SK-N-SH (cell line): Measurements from ENCODE around the gene PHKG1. TPM values are rescaled to one million over a fixed set of nuclear protein-coding genes. Genes with fewer than 3 reads are reported as not detected.
A peak's percentile ranks its signal among the peaks of the same experiment; 100 is the strongest.

Experiments used
- CTCF ChIA-PET: fragments of 300-600, 350-600 bp; formaldehyde crosslinking; extraction: SDS; loops from one replicate; lab custom pipeline; 2021; lab: Yijun Ruan, JAX
- POLR2A ChIA-PET: fragments of 350-600 bp; sonication (Branson Sonifier 250); formaldehyde crosslinking; extraction: SDS; loops from one replicate; lab custom pipeline; 2020; ENCODE audit warnings: antibody characterized with exemption, inconsistent platforms; lab: Yijun Ruan, JAX
- DNase-seq: peaks from one replicate; pipeline ENCODE4 v3.0.0; 2012
- H2AFZ ChIP-seq: fragments of 200-600 bp; sonication (generic); 2 replicates; pipeline ENCODE4 v1.8.1; 2016; ENCODE audit warnings: antibody characterized with exemption, mild to moderate bottlenecking, low read depth
- H3F3A ChIP-seq: fragments of 200-600 bp; sonication (generic); replicated peaks from 2 replicates; pipeline ENCODE3; 2016; ENCODE audit warnings: antibody characterized with exemption, mild to moderate bottlenecking; ENCODE audit not compliant: insufficient read depth
- H3K27ac ChIP-seq, 2 experiments: fragments of 200-500 bp in 1 of 2; fragments of 200-600 bp in 1 of 2; sonication (Bioruptor generic) in 1 of 2; sonication (generic), shearing (Covaris generic) in 1 of 2; 2 replicates each; pipeline versions ENCODE4 v1.5.1 to v1.6.1; 2014 to 2016; ENCODE audit warnings: low read depth in 2 of 2, inconsistent platforms in 1 of 2, low read length in 1 of 2, mild to moderate bottlenecking in 1 of 2, mixed read lengths in 1 of 2
- H3K27me3 ChIP-seq: fragments of 200-600 bp; sonication (generic), shearing (Covaris generic); 2 replicates; pipeline ENCODE4 v1.6.1; 2016; ENCODE audit warnings: mixed run types; ENCODE audit not compliant: insufficient read depth
- H3K36me3 ChIP-seq, 2 experiments: fragments of 200-500 bp in 1 of 2; fragments of 200-600 bp in 1 of 2; sonication (Bioruptor generic) in 1 of 2; sonication (generic) in 1 of 2; replicated peaks in 1 of 2; 2 replicates each; pipeline versions ENCODE3 to v1.5.1; 2014 to 2016; ENCODE audit warnings: low read length in 1 of 2, mild to moderate bottlenecking in 1 of 2; ENCODE audit not compliant: insufficient read depth in 2 of 2, control insufficient read depth in 1 of 2
- H3K4me1 ChIP-seq, 2 experiments: fragments of 200-500 bp in 1 of 2; fragments of 200-600 bp in 1 of 2; sonication (Bioruptor generic) in 1 of 2; sonication (generic), shearing (Covaris generic) in 1 of 2; 2 replicates each; pipeline versions ENCODE4 v1.5.1 to v1.6.1; 2014 to 2016; ENCODE audit warnings: low read depth in 1 of 2, low read length in 1 of 2, mixed run types in 1 of 2; ENCODE audit not compliant: insufficient read depth in 2 of 2, control insufficient read depth in 1 of 2
- H3K4me2 ChIP-seq: fragments of 200-600 bp; sonication (generic), shearing (Covaris generic); 2 replicates; pipeline ENCODE4 v1.6.1; 2017; ENCODE audit warnings: mixed run types
- H3K4me3 ChIP-seq, 2 experiments: fragments of 200-500 bp in 1 of 2; fragments of 200-600 bp in 1 of 2; sonication (Bioruptor generic) in 1 of 2; sonication (generic), shearing (Covaris generic) in 1 of 2; 2 replicates each; pipeline versions ENCODE4 v1.5.1 to v1.8.1; 2014 to 2016; ENCODE audit warnings: low read depth in 2 of 2, inconsistent platforms in 1 of 2, low read length in 1 of 2, mild to moderate bottlenecking in 1 of 2, mixed read lengths in 1 of 2, moderate library complexity in 1 of 2
- H3K79me2 ChIP-seq: fragments of 200-600 bp; sonication (generic); 2 replicates; pipeline ENCODE4 v1.8.1; 2017; ENCODE audit warnings: mild to moderate bottlenecking; ENCODE audit not compliant: insufficient read depth
- H3K9ac ChIP-seq: fragments of 200-600 bp; sonication (generic); 2 replicates; pipeline ENCODE4 v1.6.1; 2017; ENCODE audit warnings: mixed run types
- H3K9me2 ChIP-seq: fragments of 200-600 bp; sonication (generic); 2 replicates; pipeline ENCODE4 v1.6.1; 2017; ENCODE audit warnings: mixed run types
- H3K9me3 ChIP-seq: fragments of 200-600 bp; sonication (generic); 2 replicates; pipeline ENCODE4 v1.6.1; 2017; ENCODE audit warnings: mixed run types, mild to moderate bottlenecking, moderate library complexity
- H4K20me1 ChIP-seq: fragments of 200-600 bp; sonication (generic); 2 replicates; pipeline ENCODE4 v1.6.1; 2017; ENCODE audit warnings: mild to moderate bottlenecking, mixed run types; ENCODE audit not compliant: insufficient read depth
- FOSL2 ChIP-seq: IDR thresholded peaks from 2 replicates; pipeline ENCODE4 v1.4.0; 2012; ENCODE audit warnings: low read depth, mild to moderate bottlenecking, moderate library complexity, borderline replicate concordance
- FOXJ3 ChIP-seq: sonication (generic); formaldehyde crosslinking; IDR thresholded peaks from 2 replicates; pipeline ENCODE4 v1.5.1; 2020; ENCODE audit warnings: mild to moderate bottlenecking, missing genetic modification reagents
- GABPA ChIP-seq: IDR thresholded peaks from 2 replicates; pipeline ENCODE4 v1.4.0; 2012; ENCODE audit warnings: low read depth, mild to moderate bottlenecking
- MEF2A ChIP-seq: IDR thresholded peaks from 2 replicates; pipeline ENCODE4 v1.4.0; 2012; ENCODE audit warnings: low read depth, borderline replicate concordance
- MXI1 ChIP-seq: IDR thresholded peaks from 2 replicates; pipeline ENCODE4 v1.6.1; 2012; ENCODE audit warnings: mild to moderate bottlenecking, low read depth, low read length, improper control_type of control experiment
- NFIC ChIP-seq: IDR thresholded peaks from 2 replicates; pipeline ENCODE4 v1.4.0; 2012; ENCODE audit warnings: borderline replicate concordance
- NRF1 ChIP-seq: IDR thresholded peaks from 2 replicates; pipeline ENCODE4 v1.6.1; 2012; ENCODE audit warnings: low read depth, mild to moderate bottlenecking, low read length
- RAD21 ChIP-seq: IDR thresholded peaks from 2 replicates; pipeline ENCODE4 v1.6.1; 2012; ENCODE audit warnings: mild to moderate bottlenecking, low read length
- RFX5 ChIP-seq: IDR thresholded peaks from 2 replicates; pipeline ENCODE4 v1.6.1; 2012; ENCODE audit warnings: mild to moderate bottlenecking, improper control_type of control experiment, low read length
- RXRA ChIP-seq: IDR thresholded peaks from 2 replicates; pipeline ENCODE4 v1.4.0; 2012; ENCODE audit warnings: low read depth, mild to moderate bottlenecking, borderline replicate concordance
- SIN3A ChIP-seq: IDR thresholded peaks from 2 replicates; pipeline ENCODE4 v1.6.1; 2012; ENCODE audit warnings: low read depth, mild to moderate bottlenecking, low read length, moderate library complexity, borderline replicate concordance
- SMC3 ChIP-seq: IDR thresholded peaks from 2 replicates; pipeline ENCODE4 v1.6.1; 2012; ENCODE audit warnings: low read depth, low read length, improper control_type of control experiment
- TAF1 ChIP-seq: IDR thresholded peaks from 2 replicates; pipeline ENCODE4 v1.6.1; 2012; ENCODE audit warnings: low read depth, mild to moderate bottlenecking, low read length, moderate library complexity, borderline replicate concordance
- TEAD4 ChIP-seq: IDR thresholded peaks from 2 replicates; pipeline ENCODE4 v1.4.0; 2012; ENCODE audit warnings: mild to moderate bottlenecking, borderline replicate concordance; ENCODE audit not compliant: insufficient read depth
- WGBS: methylation state at CpG from one replicate; pipeline ENCODE4 v1.1.6; 2017; ENCODE audit warnings: low lambda C conversion rate; 5-methylcytosine and 5-hydroxymethylcytosine counted together
- polyA plus RNA-seq, 3 experiments: library from polyadenylated mRNA; depleted of rRNA; stranded (reverse); fragments of >200 nt; gene quantifications; 2 replicates each; pipeline ENCODE4 v1.2.3, GENCODE V29; 2012
- TF ChIP-seq, protein P1 (sequence below): IDR thresholded peaks from 2 replicates; pipeline ENCODE4 v1.4.0; 2012; ENCODE audit warnings: low read depth, borderline replicate concordance
- TF ChIP-seq, protein P2 (sequence below): IDR thresholded peaks from 2 replicates; pipeline ENCODE4 v1.4.0; 2012; ENCODE audit warnings: low read depth, borderline replicate concordance
- TF ChIP-seq, protein P3 (sequence below): fragments of 150-350 bp; IDR thresholded peaks from 2 replicates; pipeline ENCODE4 v1.6.1; 2017; ENCODE audit warnings: antibody characterized with exemption, low read length, low read depth, borderline replicate concordance
- TF ChIP-seq, protein P4 (sequence below): fragments of 150-350 bp; IDR thresholded peaks from 2 replicates; pipeline ENCODE4 v1.6.1; 2016; ENCODE audit warnings: mild to moderate bottlenecking, low read depth, low read length
- TF ChIP-seq, protein P5 (sequence below): IDR thresholded peaks from 2 replicates; pipeline ENCODE4; 2012

PHKG1 gene
- polyA plus RNA-seq, 1 of the 3 experiments (the other 2 are of a cell fraction), result 2.5 TPM

DNA sequence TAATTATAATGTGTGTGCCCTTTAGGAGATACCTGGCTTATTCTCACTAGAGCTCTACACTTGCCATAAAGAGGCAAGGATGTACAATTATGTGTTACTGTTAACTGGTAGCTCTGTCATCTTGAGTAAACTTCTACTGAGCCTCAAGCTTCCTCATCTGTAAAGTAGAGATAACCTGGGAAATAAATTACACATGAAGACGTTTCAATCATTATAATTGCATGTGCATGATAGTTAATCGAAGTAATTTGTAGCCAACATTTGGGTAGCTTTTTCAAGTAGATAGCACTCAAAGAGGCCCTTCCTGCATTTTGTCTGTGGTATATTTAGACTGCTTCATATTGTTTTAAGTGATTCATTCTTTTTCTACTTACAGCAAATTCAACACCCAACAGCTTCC, 38.8 kb downstream of the PHKG1 start:
- no peak overlapping the region; a peak in 1 of 4 replicates for H3K27ac ChIP-seq
- H3K27me3 ChIP-seq, result no peaks in the 10 kb centered on the region
- H3K4me2 ChIP-seq, result peak overlapping the region; percentile 91; the same call in 1 of the 2 replicates
- H3K9me2 ChIP-seq, result no peaks in the 10 kb centered on the region
- ChIA-PET POLR2A (interaction anchor here (0.8 kb wide), 1 partner anchor 20 kb away, joined by 4 read pairs; no protein-coding TSS in a partner anchor), CTCF (interaction anchor here (0.8 to 2.6 kb wide), 4 partner anchors 9 to 90 kb away, joined by 4 to 10 read pairs (median 8); partner anchors contain the start of gene NIPSNAP2)
- peaks cover 50 to 65% of the 10 kb centered on the region in 2 experiments for H3K36me3 ChIP-seq
- peak overlapping the region; percentile 93; the same call in 1 of the 2 replicates for H3K9ac ChIP-seq
- H3F3A ChIP-seq, result peaks cover 54% of the 10 kb centered on the region
- peaks cover 91% of the 10 kb centered on the region for H3K79me2 ChIP-seq
- TF ChIP-seq NFIC (no peak), GABPA (no peak), RAD21 (no peak)
- TF ChIP-seq, protein P1, sequence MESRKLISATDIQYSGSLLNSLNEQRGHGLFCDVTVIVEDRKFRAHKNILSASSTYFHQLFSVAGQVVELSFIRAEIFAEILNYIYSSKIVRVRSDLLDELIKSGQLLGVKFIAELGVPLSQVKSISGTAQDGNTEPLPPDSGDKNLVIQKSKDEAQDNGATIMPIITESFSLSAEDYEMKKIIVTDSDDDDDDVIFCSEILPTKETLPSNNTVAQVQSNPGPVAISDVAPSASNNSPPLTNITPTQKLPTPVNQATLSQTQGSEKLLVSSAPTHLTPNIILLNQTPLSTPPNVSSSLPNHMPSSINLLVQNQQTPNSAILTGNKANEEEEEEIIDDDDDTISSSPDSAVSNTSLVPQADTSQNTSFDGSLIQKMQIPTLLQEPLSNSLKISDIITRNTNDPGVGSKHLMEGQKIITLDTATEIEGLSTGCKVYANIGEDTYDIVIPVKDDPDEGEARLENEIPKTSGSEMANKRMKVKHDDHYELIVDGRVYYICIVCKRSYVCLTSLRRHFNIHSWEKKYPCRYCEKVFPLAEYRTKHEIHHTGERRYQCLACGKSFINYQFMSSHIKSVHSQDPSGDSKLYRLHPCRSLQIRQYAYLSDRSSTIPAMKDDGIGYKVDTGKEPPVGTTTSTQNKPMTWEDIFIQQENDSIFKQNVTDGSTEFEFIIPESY, result no peak
- 60% methylated on average over 2 of the region's 2 CpGs for WGBS
- H3K4me3 ChIP-seq, result no peak overlapping the region
- peaks cover 17 to 33% of the 10 kb centered on the region in 2 experiments for H3K4me1 ChIP-seq
- H2AFZ ChIP-seq, result no peak overlapping the region
- DNase-seq, result no peak
- H3K9me3 ChIP-seq, result no peaks in the 10 kb centered on the region
- peaks cover 16% of the 10 kb centered on the region for H4K20me1 ChIP-seq

DNA sequence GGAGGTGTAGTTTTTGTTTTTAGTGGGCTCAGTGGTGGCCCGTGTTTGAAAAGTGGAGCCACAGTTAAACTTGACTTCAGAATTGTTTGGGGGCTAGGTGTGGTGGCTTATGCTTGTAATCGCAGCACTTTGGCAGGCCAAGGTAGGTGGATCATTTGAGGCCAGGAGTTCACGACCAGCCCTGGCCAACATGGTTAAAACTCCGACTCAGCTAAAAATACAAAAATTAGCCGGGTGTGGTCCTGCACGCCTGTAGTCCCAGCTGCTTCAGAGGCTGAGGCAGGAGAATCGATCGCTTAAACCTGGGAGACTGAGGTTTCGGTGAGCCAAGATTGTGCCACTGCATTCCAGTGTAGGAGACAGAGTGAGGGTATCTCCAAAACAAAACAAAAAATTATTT, 39.4 kb downstream of the PHKG1 start:
- POLR2A ChIA-PET, result interaction anchor here (0.8 kb wide), 1 partner anchor 19 kb away, joined by 4 read pairs; no protein-coding TSS in a partner anchor
- H3K4me2 ChIP-seq, result peak overlapping the region; percentile 91
- WGBS, result 82% methylated on average over 9 of the region's 9 CpGs
- H3F3A ChIP-seq, result peaks cover 54% of the 10 kb centered on the region
- H3K9me2 ChIP-seq, result no peaks in the 10 kb centered on the region
- no peak overlapping the region for H3K27ac ChIP-seq
- no peaks in the 10 kb centered on the region for H3K27me3 ChIP-seq
- no peak overlapping the region for H2AFZ ChIP-seq
- H3K9me3 ChIP-seq, result no peaks in the 10 kb centered on the region
- H3K36me3 ChIP-seq, result peaks cover 44 to 59% of the 10 kb centered on the region in 2 experiments
- peak overlapping the region; percentile 93; the same call in 1 of the 2 replicates for H3K9ac ChIP-seq
- peaks cover 92% of the 10 kb centered on the region for H3K79me2 ChIP-seq
- DNase-seq, result no peak
- peaks cover 22 to 39% of the 10 kb centered on the region in 2 experiments for H3K4me1 ChIP-seq
- CTCF ChIA-PET, result interaction anchor here (0.8 to 2.6 kb wide), 5 partner anchors 9 to 89 kb away, joined by 3 to 10 read pairs (median 7); partner anchors contain the start of gene NIPSNAP2
- H3K4me3 ChIP-seq, result no peak overlapping the region
- peaks cover 16% of the 10 kb centered on the region for H4K20me1 ChIP-seq
- no peak for TF ChIP-seq TEAD4
- TF ChIP-seq, protein P2, sequence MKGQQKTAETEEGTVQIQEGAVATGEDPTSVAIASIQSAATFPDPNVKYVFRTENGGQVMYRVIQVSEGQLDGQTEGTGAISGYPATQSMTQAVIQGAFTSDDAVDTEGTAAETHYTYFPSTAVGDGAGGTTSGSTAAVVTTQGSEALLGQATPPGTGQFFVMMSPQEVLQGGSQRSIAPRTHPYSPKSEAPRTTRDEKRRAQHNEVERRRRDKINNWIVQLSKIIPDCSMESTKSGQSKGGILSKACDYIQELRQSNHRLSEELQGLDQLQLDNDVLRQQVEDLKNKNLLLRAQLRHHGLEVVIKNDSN, result no peak
- no peak for TF ChIP-seq RFX5
- no peak for TF ChIP-seq SMC3
- no peak for TF ChIP-seq FOXJ3 (CRISPR knock-in tag)
- TF ChIP-seq, protein P3, sequence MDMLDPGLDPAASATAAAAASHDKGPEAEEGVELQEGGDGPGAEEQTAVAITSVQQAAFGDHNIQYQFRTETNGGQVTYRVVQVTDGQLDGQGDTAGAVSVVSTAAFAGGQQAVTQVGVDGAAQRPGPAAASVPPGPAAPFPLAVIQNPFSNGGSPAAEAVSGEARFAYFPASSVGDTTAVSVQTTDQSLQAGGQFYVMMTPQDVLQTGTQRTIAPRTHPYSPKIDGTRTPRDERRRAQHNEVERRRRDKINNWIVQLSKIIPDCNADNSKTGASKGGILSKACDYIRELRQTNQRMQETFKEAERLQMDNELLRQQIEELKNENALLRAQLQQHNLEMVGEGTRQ, result no peak
- TF ChIP-seq, protein P1, result no peak
- TF ChIP-seq TAF1, result no peak
- no peak for TF ChIP-seq RXRA
- TF ChIP-seq FOSL2, result no peak
- TF ChIP-seq MXI1, result no peak
- no peak for TF ChIP-seq MEF2A
- TF ChIP-seq, protein P4, sequence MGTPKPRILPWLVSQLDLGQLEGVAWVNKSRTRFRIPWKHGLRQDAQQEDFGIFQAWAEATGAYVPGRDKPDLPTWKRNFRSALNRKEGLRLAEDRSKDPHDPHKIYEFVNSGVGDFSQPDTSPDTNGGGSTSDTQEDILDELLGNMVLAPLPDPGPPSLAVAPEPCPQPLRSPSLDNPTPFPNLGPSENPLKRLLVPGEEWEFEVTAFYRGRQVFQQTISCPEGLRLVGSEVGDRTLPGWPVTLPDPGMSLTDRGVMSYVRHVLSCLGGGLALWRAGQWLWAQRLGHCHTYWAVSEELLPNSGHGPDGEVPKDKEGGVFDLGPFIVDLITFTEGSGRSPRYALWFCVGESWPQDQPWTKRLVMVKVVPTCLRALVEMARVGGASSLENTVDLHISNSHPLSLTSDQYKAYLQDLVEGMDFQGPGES, result no peak
- TF ChIP-seq SIN3A, result no peak
- TF ChIP-seq, protein P5, sequence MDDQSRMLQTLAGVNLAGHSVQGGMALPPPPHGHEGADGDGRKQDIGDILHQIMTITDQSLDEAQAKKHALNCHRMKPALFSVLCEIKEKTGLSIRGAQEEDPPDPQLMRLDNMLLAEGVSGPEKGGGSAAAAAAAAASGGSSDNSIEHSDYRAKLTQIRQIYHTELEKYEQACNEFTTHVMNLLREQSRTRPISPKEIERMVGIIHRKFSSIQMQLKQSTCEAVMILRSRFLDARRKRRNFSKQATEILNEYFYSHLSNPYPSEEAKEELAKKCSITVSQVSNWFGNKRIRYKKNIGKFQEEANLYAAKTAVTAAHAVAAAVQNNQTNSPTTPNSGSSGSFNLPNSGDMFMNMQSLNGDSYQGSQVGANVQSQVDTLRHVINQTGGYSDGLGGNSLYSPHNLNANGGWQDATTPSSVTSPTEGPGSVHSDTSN, result no peak
- TF ChIP-seq NRF1, result no peak
